K562 (cell line): ENCODE data around the gene STT3B. TPM values are rescaled to one million over a fixed set of nuclear protein-coding genes. Genes with fewer than 3 reads are reported as not detected.

Experiments
- ATAC-seq: fragments of 200-7000 bp; cut with Tn5 transposase; 3 replicates; pipeline ENCODE4 v1.9.1; 2020; ENCODE audit warnings: moderate library complexity
- BruUV-seq: library from RNA; stranded (reverse); fragments of 400-500 nt; replicated peaks from 2 replicates; lab custom pipeline; 2021; lab: Mats Ljungman, UMichigan
- CTCF ChIA-PET: fragments of 300-600 bp; formaldehyde crosslinking; extraction: SDS; loops from one replicate; lab custom pipeline; 2021; ENCODE audit warnings: low intra/inter-chr PET ratio; lab: Yijun Ruan, JAX
- POLR2A ChIA-PET: fragments of 300-600, 350-650 bp; sonication (Branson Sonifier 250); formaldehyde crosslinking; extraction: SDS; loops from one replicate; lab custom pipeline; 2021; ENCODE audit warnings: antibody characterized with exemption, inconsistent platforms; lab: Yijun Ruan, JAX
- DNase-seq, 4 experiments: peaks; one replicate each; pipeline versions ENCODE4 v3.0.0 to v3.0.0-alpha.2; 2011 to 2018; ENCODE audit warnings: low spot score in 3 of 4, mixed read lengths in 3 of 4; ENCODE audit errors: extremely low read depth in 1 of 4
- FAIRE-seq: peaks from 2 replicates; lab custom pipeline; 2011; peaks lifted over from hg19 to GRCh38; lab: Jason Lieb, UNC
- H2AFZ ChIP-seq: 2 replicates; pipeline ENCODE4 v1.6.0; 2011; ENCODE audit warnings: low read depth, low read length, control low read depth, inconsistent platforms
- H3K27ac ChIP-seq: fragments of 200-600 bp; 3 replicates; pipeline ENCODE4 v1.8.0; 2011; ENCODE audit warnings: low read depth, mild to moderate bottlenecking, control low read depth, inconsistent platforms, low read length, moderate library complexity, mixed read lengths; ENCODE audit errors: extremely low read depth
- H3K27me3 ChIP-seq, 2 experiments: fragments of 300-600 bp in 1 of 2; 2 replicates in 1 of 2; 3 replicates in 1 of 2; pipeline versions ENCODE4 v1.6.0 to v1.8.0; 2011; ENCODE audit warnings: inconsistent platforms in 2 of 2, low read length in 2 of 2, mild to moderate bottlenecking in 1 of 2, mixed read lengths in 1 of 2, moderate library complexity in 1 of 2; ENCODE audit not compliant: control insufficient read depth in 2 of 2, insufficient read depth in 2 of 2
- H3K36me3 ChIP-seq: fragments of 300-600 bp; 3 replicates; pipeline ENCODE4 v1.8.0; 2011; ENCODE audit warnings: mild to moderate bottlenecking, low read length, inconsistent platforms; ENCODE audit not compliant: control insufficient read depth, insufficient read depth
- H3K4me1 ChIP-seq, 2 experiments: fragments of 200-600 bp in 1 of 2; replicated peaks in 1 of 2; 2 replicates in 1 of 2; 3 replicates in 1 of 2; pipeline versions ENCODE4 v1.5.1 to v1.8.0; 2011; ENCODE audit warnings: inconsistent platforms in 2 of 2, low read length in 2 of 2, mild to moderate bottlenecking in 1 of 2, mixed read lengths in 1 of 2, moderate library complexity in 1 of 2; ENCODE audit not compliant: control insufficient read depth in 2 of 2, insufficient read depth in 2 of 2
- H3K4me2 ChIP-seq: 2 replicates; pipeline ENCODE4 v1.6.1; 2011; ENCODE audit warnings: low read length, control low read depth, inconsistent platforms, mixed read lengths; ENCODE audit not compliant: insufficient read depth
- H3K4me3 ChIP-seq: fragments of 200-600 bp; sonication (generic), shearing (Covaris generic); 2 replicates; pipeline ENCODE4 v1.5.1; 2016; ENCODE audit warnings: control low read depth, inconsistent platforms
- H3K79me2 ChIP-seq: fragments of 200-600 bp; 3 replicates; pipeline ENCODE4 v1.8.0; 2011; ENCODE audit warnings: low read length, inconsistent platforms; ENCODE audit not compliant: control insufficient read depth, insufficient read depth
- H3K9ac ChIP-seq, 2 experiments: 2 replicates each; pipeline versions ENCODE4 v1.6.0 to v1.6.1; 2011; ENCODE audit warnings: low read depth in 2 of 2, low read length in 2 of 2, control low read depth in 1 of 2, inconsistent platforms in 1 of 2, mild to moderate bottlenecking in 1 of 2, mixed read lengths in 1 of 2; ENCODE audit not compliant: insufficient read depth in 1 of 2
- H3K9me1 ChIP-seq: one replicate; pipeline ENCODE4 v1.6.0; 2011; ENCODE audit warnings: inconsistent platforms, mild to moderate bottlenecking, low read length, moderate library complexity; ENCODE audit not compliant: control insufficient read depth, insufficient read depth
- H3K9me3 ChIP-seq: replicated peaks from 2 replicates; pipeline ENCODE4 v1.5.1; 2011; ENCODE audit warnings: low read depth, low read length, inconsistent platforms; ENCODE audit not compliant: control insufficient read depth, insufficient read depth
- H4K20me1 ChIP-seq: replicated peaks from 2 replicates; pipeline ENCODE4 v1.6.1; 2011; ENCODE audit warnings: low read length, inconsistent platforms, mixed read lengths; ENCODE audit not compliant: control insufficient read depth, insufficient read depth
- CREB3 ChIP-seq: fragments of 450-650 bp; conservative IDR thresholded peaks from 2 replicates; pipeline ENCODE4 v1.6.1; 2016; ENCODE audit warnings: missing genetic modification characterization, low read depth, mild to moderate bottlenecking, missing compliant biosample characterization, moderate library complexity
- FOXK2 ChIP-seq, 2 experiments: fragments of 450-650 bp; IDR thresholded peaks in 1 of 2; conservative IDR thresholded peaks in 1 of 2; 2 replicates each; pipeline ENCODE4 v1.6.1; 2016; ENCODE audit warnings: low read depth in 2 of 2, mild to moderate bottlenecking in 1 of 2
- JUND ChIP-seq, 2 experiments: IDR thresholded peaks; 2 replicates in 1 of 2; 3 replicates in 1 of 2; pipeline ENCODE4 v1.6.1; 2011; ENCODE audit warnings: borderline replicate concordance in 2 of 2, low read depth in 2 of 2, low read length in 2 of 2, improper control_type of control experiment in 1 of 2, missing biosample characterization in 1 of 2, missing genetic modification characterization in 1 of 2, missing genetic modification reagents in 1 of 2
- RBM22 ChIP-seq: fragments of 200-400 bp; formaldehyde crosslinking; IDR thresholded peaks from 2 replicates; pipeline ENCODE4 v1.6.1; 2018; ENCODE audit warnings: low read length, low read depth; ENCODE audit not compliant: poor library complexity, severe bottlenecking
- ZKSCAN8 ChIP-seq: fragments of 200-800 bp; sonication (Bioruptor generic); IDR thresholded peaks from 2 replicates; pipeline ENCODE4 v1.6.1; 2016; ENCODE audit warnings: missing genetic modification characterization, missing compliant biosample characterization
- ZNF324 ChIP-seq: fragments of 250-450 bp; sonication (Bioruptor Pico); IDR thresholded peaks from 2 replicates; pipeline ENCODE4 v1.4.0; 2020; ENCODE audit warnings: mild to moderate bottlenecking
- ZNF699 ChIP-seq: fragments of 250-450 bp; sonication (Bioruptor Pico); IDR thresholded peaks from 2 replicates; pipeline ENCODE4 v1.8.0; 2021; ENCODE audit warnings: mild to moderate bottlenecking, moderate library complexity; ENCODE audit not compliant: insufficient replicate concordance
- WGBS: fragments of 100-300 bp; shearing (Covaris generic); methylation state at CpG from one replicate; pipeline ENCODE4 v1.1.6; 2016; ENCODE audit warnings: low coverage, mixed read lengths; ENCODE audit not compliant: insufficient coverage; ENCODE audit errors: missing lambda C conversion rate; 5-methylcytosine and 5-hydroxymethylcytosine counted together
- in situ Hi-C: fragments of 300-500 bp; cut with MboI; formaldehyde crosslinking; loops from 4 replicates; pipeline ENCODE4 v1.15.0; 2018; ENCODE audit warnings: inconsistent platforms, mixed read lengths
- intact Hi-C: fragments of 100-400 bp; cut with micrococcal nuclease; formaldehyde crosslinking; loops from 2 replicates; pipeline ENCODE4 v1.14.2; 2022
- polyA plus RNA-seq, 8 experiments: library from polyadenylated mRNA; depleted of rRNA in 4 of 8; stranded (reverse) in 5 of 8; unstranded in 3 of 8; fragments of >200 nt; fragmentation: Nextera tagmentation in 2 of 8; fragmentation: Illumina TruSeq in 1 of 8; extraction: Ambion mirVana in 2 of 8; extraction: Trizol in 1 of 8; gene quantifications; 2 replicates each; pipeline versions ENCODE4 v1.2.1 to v1.2.3, GENCODE V29; 2011 to 2014; ENCODE audit warnings: inconsistent platforms in 1 of 8, missing spikeins in 1 of 8
- total RNA-seq, 7 experiments: library from RNA; depleted of rRNA in 6 of 7; stranded (reverse); fragments of >200 nt in 6 of 7; fragmentation: Illumina TruSeq in 2 of 7; extraction: Trizol in 2 of 7; gene quantifications; 2 replicates each; pipeline versions ENCODE4 v1.2.1 to v1.2.3, GENCODE V29; 2011 to 2021; ENCODE audit warnings: low replicate concordance in 1 of 7

STT3B gene
- total and polyA plus RNA-seq, 9 of the 15 experiments (the other 6 are each of a cell fraction or from before 2014, with no cell fraction given) = 22.4 to 147 (median 100) TPM

- no peak for TF ChIP-seq ZNF699 (CRISPR knock-in tag)
- TF ChIP-seq ZKSCAN8 (CRISPR knock-in tag) = no peak
- no peak for TF ChIP-seq CREB3 (tag)
- no peak for TF ChIP-seq JUND (IDR thresholded peaks at IDR 0.05; ENCODE audit: borderline replicate concordance, low read depth, low read length)
- TF ChIP-seq JUND (tag; IDR thresholded peaks at IDR 0.05; ENCODE audit: borderline replicate concordance, low read depth, low read length) = no peak
- TF ChIP-seq ZNF324 (CRISPR knock-in tag) = no peak
- TF ChIP-seq, all 486 proteins: peak for 0
These were observed 84.0 kb downstream of the STT3B start (continued) for GRCh38 chr3:31616711-31617110.

GRCh38 chr3:31620656-31621055, 87.9 kb downstream of the STT3B start:
- peaks cover 81% of the 10 kb centered on the region; the same call in 2 of the 3 replicates for H3K36me3 ChIP-seq
- FAIRE-seq (no peak), DNase-seq (no peak), ATAC-seq (no peak)
- H3K4me3 ChIP-seq = no peak overlapping the region
- 100% methylated on average over 1 of the region's 1 CpG for WGBS
- intact Hi-C loops (no loop called here), in situ Hi-C loops (no loop called here)
- ChIA-PET POLR2A (no interaction called here), CTCF (no interaction called here)
- H3K4me2 ChIP-seq = no peak overlapping the region
- no peaks in the 10 kb centered on the region for H3K9me1 ChIP-seq
- no peak overlapping the region for H3K27ac ChIP-seq
- H2AFZ ChIP-seq = no peak overlapping the region
- H3K9ac ChIP-seq = no peak overlapping the region
- no peaks in the 10 kb centered on the region for H3K4me1 ChIP-seq
- no peaks in the 10 kb centered on the region for H4K20me1 ChIP-seq
- no peaks in the 10 kb centered on the region for H3K9me3 ChIP-seq
- H3K27me3 ChIP-seq = no peaks in the 10 kb centered on the region
- TF ChIP-seq RBM22 = peak; percentile 2
- TF ChIP-seq FOXK2 (conservative IDR thresholded peaks at IDR 0.05 in 1 of 2, IDR thresholded peaks at IDR 0.05 in 1 of 2; ENCODE audit: low read depth in 2 of 2) = no peak
- TF ChIP-seq, all 486 proteins: peak for 1
- no TSS peak for BruUV-seq
- H3K79me2 ChIP-seq = 0 out of 3 replicates have a peak, but pooled peaks cover 3% of the 10 kb centered on the region
